H9 (cell line): Measurements from ENCODE around the gene PAQR4. TPM values are rescaled to one million over a fixed set of nuclear protein-coding genes. Genes with fewer than 3 reads are reported as not detected.
A peak's percentile ranks its signal among the peaks of the same experiment; 100 is the strongest.

ENCODE experiments used
- DNase-seq: peaks from one replicate; pipeline ENCODE4 v3.0.0-alpha.2; 2017
- H2AFZ ChIP-seq: one replicate; pipeline ENCODE4 v1.6.1; 2013; ENCODE audit warnings: mild to moderate bottlenecking, low read length, control low read depth, moderate library complexity
- H2AK5ac ChIP-seq: 2 replicates; pipeline ENCODE4 v1.6.1; 2013; ENCODE audit warnings: low read length, control low read depth, mixed read lengths; ENCODE audit not compliant: insufficient read length
- H2BK120ac ChIP-seq: one replicate; pipeline ENCODE4 v1.6.1; 2013; ENCODE audit warnings: low read depth, mild to moderate bottlenecking, low read length, control low read depth, inconsistent platforms; ENCODE audit not compliant: poor library complexity, severe bottlenecking
- H2BK12ac ChIP-seq: 2 replicates; pipeline ENCODE4 v1.6.1; 2013; ENCODE audit warnings: low read length, control low read depth, mixed read lengths, low read depth; ENCODE audit not compliant: insufficient read length
- H2BK15ac ChIP-seq: 2 replicates; pipeline ENCODE4 v1.6.1; 2013; ENCODE audit warnings: low read depth, low read length, control low read depth
- H2BK20ac ChIP-seq: one replicate; pipeline ENCODE4 v1.6.1; 2013; ENCODE audit warnings: low read depth, mild to moderate bottlenecking, low read length, control low read depth, inconsistent platforms; ENCODE audit not compliant: poor library complexity, severe bottlenecking
- H2BK5ac ChIP-seq: 2 replicates; pipeline ENCODE4 v1.6.1; 2013; ENCODE audit warnings: low read length, control low read depth, mixed read lengths; ENCODE audit not compliant: insufficient read length
- H3K14ac ChIP-seq: 2 replicates; pipeline ENCODE4 v1.6.1; 2013; ENCODE audit warnings: low read length, control low read depth; ENCODE audit not compliant: insufficient read depth
- H3K18ac ChIP-seq: 2 replicates; pipeline ENCODE4 v1.6.1; 2013; ENCODE audit warnings: low read depth, mild to moderate bottlenecking, mixed read lengths, low read length, control low read depth; ENCODE audit not compliant: insufficient read length
- H3K23ac ChIP-seq: 2 replicates; pipeline ENCODE4 v1.6.1; 2013; ENCODE audit warnings: low read length, control low read depth, mixed read lengths, low read depth; ENCODE audit not compliant: insufficient read length
- H3K23me2 ChIP-seq: 2 replicates; pipeline ENCODE4 v1.6.1; 2013; ENCODE audit warnings: low read depth, mild to moderate bottlenecking, mixed read lengths, low read length, control low read depth; ENCODE audit not compliant: insufficient read length, poor library complexity, severe bottlenecking
- H3K27ac ChIP-seq: 2 replicates; pipeline ENCODE4 v1.5.1; 2013; ENCODE audit warnings: low read length, control low read depth, mixed read lengths, low read depth; ENCODE audit not compliant: insufficient read length
- H3K27me3 ChIP-seq: 2 replicates; pipeline ENCODE4 v1.6.1; 2013; ENCODE audit warnings: low read length, control low read depth, inconsistent platforms; ENCODE audit not compliant: insufficient read depth
- H3K4ac ChIP-seq: 2 replicates; pipeline ENCODE4 v1.6.1; 2013; ENCODE audit warnings: low read depth, mild to moderate bottlenecking, control low read depth, inconsistent platforms, low read length, moderate library complexity
- H3K4me1 ChIP-seq: 2 replicates; pipeline ENCODE4 v1.6.1; 2013; ENCODE audit warnings: low read length, control low read depth, inconsistent platforms; ENCODE audit not compliant: insufficient read depth
- H3K4me2 ChIP-seq: 2 replicates; pipeline ENCODE4 v1.6.1; 2013; ENCODE audit warnings: low read length, control low read depth, mixed read lengths; ENCODE audit not compliant: insufficient read length, insufficient read depth
- H3K56ac ChIP-seq: 2 replicates; pipeline ENCODE4 v1.6.1; 2013; ENCODE audit warnings: low read depth, mild to moderate bottlenecking, mixed read lengths, low read length, control low read depth; ENCODE audit not compliant: insufficient read length
- H3K79me1 ChIP-seq: 2 replicates; pipeline ENCODE4 v1.6.1; 2013; ENCODE audit warnings: low read depth, mild to moderate bottlenecking, moderate library complexity, low read length, control low read depth, inconsistent platforms; ENCODE audit not compliant: insufficient read depth, poor library complexity, severe bottlenecking
- H3K79me2 ChIP-seq: 2 replicates; pipeline ENCODE4 v1.6.1; 2013; ENCODE audit warnings: low read length, control low read depth, inconsistent platforms; ENCODE audit not compliant: insufficient read depth
- H3K9ac ChIP-seq: 2 replicates; pipeline ENCODE4 v1.6.1; 2013; ENCODE audit warnings: low read length, control low read depth, mixed read lengths; ENCODE audit not compliant: insufficient read length; ENCODE audit errors: extremely low read depth
- H3K9me3 ChIP-seq: one replicate; pipeline ENCODE4 v1.6.1; 2013; ENCODE audit warnings: low read depth, low read length, inconsistent platforms; ENCODE audit not compliant: control insufficient read depth
- H3T11ph ChIP-seq: one replicate; pipeline ENCODE4 v1.6.1; 2013; ENCODE audit warnings: mild to moderate bottlenecking, low read length, control low read depth, inconsistent platforms
- H4K20me1 ChIP-seq: one replicate; pipeline ENCODE4 v1.6.1; 2013; ENCODE audit not compliant: control insufficient read depth, insufficient read length, insufficient read depth
- H4K5ac ChIP-seq: 2 replicates; pipeline ENCODE4 v1.6.1; 2013; ENCODE audit warnings: low read depth, mild to moderate bottlenecking, mixed read lengths, low read length, control low read depth; ENCODE audit not compliant: insufficient read length
- H4K8ac ChIP-seq: replicated peaks from 2 replicates; pipeline ENCODE4 v1.6.1; 2013; ENCODE audit warnings: low read length, control low read depth, mixed read lengths, low read depth; ENCODE audit not compliant: insufficient read length
- H4K91ac ChIP-seq: 2 replicates; pipeline ENCODE4 v1.6.1; 2013; ENCODE audit warnings: low read depth, mild to moderate bottlenecking, moderate library complexity, mixed read lengths, low read length, control low read depth; ENCODE audit not compliant: insufficient read length
- H3K27ac Mint-ChIP-seq, 3 experiments: 2 replicates in 2 of 3; 3 replicates in 1 of 3; pipeline ENCODE4 v1.8.0; 2020 to 2021; ENCODE audit warnings: mixed read lengths in 3 of 3, mild to moderate bottlenecking in 1 of 3, moderate library complexity in 1 of 3
- H3K27me3 Mint-ChIP-seq: 2 replicates; pipeline ENCODE4 v1.8.0; 2021; ENCODE audit warnings: low read depth, mild to moderate bottlenecking, moderate library complexity, mixed read lengths
- H3K36me3 Mint-ChIP-seq, 3 experiments: 2 replicates in 2 of 3; 3 replicates in 1 of 3; pipeline ENCODE4 v1.8.0; 2020 to 2021; ENCODE audit warnings: low read depth in 3 of 3, mixed read lengths in 3 of 3; ENCODE audit not compliant: insufficient read depth in 1 of 3
- H3K4me1 Mint-ChIP-seq, 2 experiments: 2 replicates each; pipeline ENCODE4 v1.8.0; 2020; ENCODE audit warnings: mixed read lengths in 2 of 2
- H3K4me3 Mint-ChIP-seq, 2 experiments: 2 replicates in 1 of 2; 3 replicates in 1 of 2; pipeline ENCODE4 v1.8.0; 2020 to 2021; ENCODE audit warnings: mild to moderate bottlenecking in 2 of 2, mixed read lengths in 2 of 2, moderate library complexity in 1 of 2
- H3K9me3 Mint-ChIP-seq, 2 experiments: 2 replicates in 1 of 2; 3 replicates in 1 of 2; pipeline ENCODE4 v1.8.0; 2020; ENCODE audit warnings: mild to moderate bottlenecking in 2 of 2, mixed read lengths in 2 of 2, moderate library complexity in 1 of 2
- CTCF ChIP-seq: fragments of 200-600 bp; sonication (generic); conservative IDR thresholded peaks from 3 replicates; pipeline ENCODE4 v1.8.0; 2021; ENCODE audit warnings: antibody characterized with exemption, mild to moderate bottlenecking
- WGBS: extraction: QIAGEN DNeasy Blood & Tissue Kit; methylation state at CpG from one replicate; pipeline ENCODE4 v1.1.7; 2013; ENCODE audit warnings: missing lambda C conversion rate, low lambda C conversion rate, mixed read lengths; ENCODE audit not compliant: insufficient read length; ENCODE audit errors: extremely low coverage; 5-methylcytosine and 5-hydroxymethylcytosine counted together
- long read RNA-seq: library from polyadenylated mRNA; unstranded; transcript quantifications from one replicate; pipeline ENCODE4 v2.0.0, GENCODE V29; 2020
- total RNA-seq: library from RNA; stranded (reverse); gene quantifications from 2 replicates; pipeline ENCODE4 v1.2.1, GENCODE V29; 2021

The PAQR4 gene
- 32.1 and 33.3 TPM in 2 replicates for total RNA-seq
- long read RNA-seq, transcript PAQR4-204 (2 exons, 869 nt), result minor isoform, 22 of 73 reads
- long read RNA-seq, transcript PAQR4-202 (3 exons, 2,793 nt), result major isoform, 36 of 73 reads
- long read RNA-seq, transcript PAQR4-201 (3 exons, 2,644 nt), result minor isoform, 5 of 73 reads
- long read RNA-seq, partial matches to known transcripts, result 0 of 73 reads
- long read RNA-seq, other reads (novel, unspliced or antisense), result 10 of 73 reads

GRCh38 chr16:2968738-2969544 is at the start of gene PAQR4:
PAQR4 (plus strand) TSS chr16:2969348; CDS start chr16:2969675, 327 bp downstream.
- Histone ChIP-seq H3K9ac (peak within 1 kb of the TSS; percentile 45), H2BK12ac (no peak within 1 kb of the TSS), H4K20me1 (peaks cover 3% of the 10 kb centered on the region), H2BK20ac (no peak within 1 kb of the TSS), H2BK15ac (no peak within 1 kb of the TSS), H3K14ac (peak within 1 kb of the TSS; percentile 9; the same call in 1 of the 2 replicates), H2BK5ac (no peak within 1 kb of the TSS), H3K4ac (no peak within 1 kb of the TSS), H3K23me2 (peaks cover 14% of the 10 kb centered on the region), H3K27me3 (no peaks in the 10 kb centered on the region), H3K79me2 (no peaks in the 10 kb centered on the region), H3K4me1 (no peaks in the 10 kb centered on the region), H3K79me1 (no peaks in the 10 kb centered on the region), H4K91ac (no peak within 1 kb of the TSS), H3K4me2 (peak within 1 kb of the TSS; percentile 58), H4K5ac (no peak within 1 kb of the TSS), H2BK120ac (no peak within 1 kb of the TSS), H2AK5ac (no peak within 1 kb of the TSS), H3K23ac (no peak within 1 kb of the TSS), H3K9me3 (no peaks in the 10 kb centered on the region), H4K8ac (no peak within 1 kb of the TSS), H2AFZ (no peak within 1 kb of the TSS), H3K18ac (peak within 1 kb of the TSS; percentile 6), H3T11ph (no peak within 1 kb of the TSS), H3K27ac (no peak within 1 kb of the TSS), H3K56ac (no peak within 1 kb of the TSS)
- Mint-ChIP-seq H3K4me3 (peak within 1 kb of the TSS; percentile 72 to 81), H3K9me3 (no peaks in the 10 kb centered on the region), H3K36me3 (peaks cover 4 to 17% (median 16%) of the 10 kb centered on the region in 3 experiments; a peak in 6 of 7 replicates), H3K27me3 (peaks cover 21% of the 10 kb centered on the region), H3K27ac (peak within 1 kb of the TSS in 2 of 3 experiments; percentile 31 to 90; a peak in 3 of 7 replicates), H3K4me1 (peaks cover 20 to 24% of the 10 kb centered on the region in 2 experiments)
- WGBS, result no CpG with 5 or more reads among the region's 98 CpGs
- DNase-seq, result peak; percentile 89
- no peak for TF ChIP-seq CTCF
